GM18502 (cell line): ENCODE data around the gene DEUP1.
A peak's percentile ranks its signal among the peaks of the same experiment; 100 is the strongest.
"Not testable (repeated sequence)": the region's sequence is repeated elsewhere in the genome, so short reads cannot be mapped to it uniquely, and the experiment has no call there.

Source experiments
- ATAC-seq: cut with Tn5 transposase; IDR thresholded peaks from one replicate; pipeline ENCODE4 v1.9.1; 2021; ENCODE audit warnings: mild to moderate bottlenecking; ENCODE audit not compliant: unreplicated experiment, poor library complexity

The DEUP1 gene, protein sequence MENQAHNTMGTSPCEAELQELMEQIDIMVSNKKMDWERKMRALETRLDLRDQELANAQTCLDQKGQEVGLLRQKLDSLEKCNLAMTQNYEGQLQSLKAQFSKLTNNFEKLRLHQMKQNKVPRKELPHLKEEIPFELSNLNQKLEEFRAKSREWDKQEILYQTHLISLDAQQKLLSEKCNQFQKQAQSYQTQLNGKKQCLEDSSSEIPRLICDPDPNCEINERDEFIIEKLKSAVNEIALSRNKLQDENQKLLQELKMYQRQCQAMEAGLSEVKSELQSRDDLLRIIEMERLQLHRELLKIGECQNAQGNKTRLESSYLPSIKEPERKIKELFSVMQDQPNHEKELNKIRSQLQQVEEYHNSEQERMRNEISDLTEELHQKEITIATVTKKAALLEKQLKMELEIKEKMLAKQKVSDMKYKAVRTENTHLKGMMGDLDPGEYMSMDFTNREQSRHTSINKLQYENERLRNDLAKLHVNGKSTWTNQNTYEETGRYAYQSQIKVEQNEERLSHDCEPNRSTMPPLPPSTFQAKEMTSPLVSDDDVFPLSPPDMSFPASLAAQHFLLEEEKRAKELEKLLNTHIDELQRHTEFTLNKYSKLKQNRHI

DNA sequence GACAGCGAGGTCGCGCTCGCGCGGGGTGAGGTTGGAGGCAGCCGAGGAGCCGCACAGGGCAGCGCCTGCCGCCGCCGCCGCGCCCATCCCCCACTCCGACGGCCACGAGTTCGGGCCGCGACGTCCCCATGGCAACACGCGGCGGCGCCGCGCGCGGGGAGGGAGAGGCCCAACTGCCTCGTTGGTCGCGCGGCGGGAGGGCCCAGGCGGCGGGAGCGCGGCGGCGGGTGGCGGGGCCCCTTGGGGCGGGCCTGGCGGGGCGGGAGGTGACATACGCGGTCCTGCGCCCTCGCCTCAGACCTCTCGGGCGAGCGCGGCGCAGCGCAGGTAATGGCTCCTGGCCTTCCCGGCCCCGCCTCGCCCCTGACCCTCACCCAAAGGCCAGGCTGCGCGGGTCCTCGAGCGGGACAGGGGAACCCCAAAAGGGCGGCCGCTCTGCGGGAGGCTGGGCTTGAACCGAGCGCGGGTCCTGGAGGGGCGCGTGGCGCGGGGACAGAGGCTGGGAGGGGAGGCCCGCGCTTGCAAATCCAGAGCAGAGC lies at the start of gene DEUP1:
DEUP1 (plus strand) TSS at position 297 of the 539 bp plus-strand sequence. CDS start 1,518 bp downstream, outside the sequence.
- ATAC-seq = peak; percentile 74

DNA sequence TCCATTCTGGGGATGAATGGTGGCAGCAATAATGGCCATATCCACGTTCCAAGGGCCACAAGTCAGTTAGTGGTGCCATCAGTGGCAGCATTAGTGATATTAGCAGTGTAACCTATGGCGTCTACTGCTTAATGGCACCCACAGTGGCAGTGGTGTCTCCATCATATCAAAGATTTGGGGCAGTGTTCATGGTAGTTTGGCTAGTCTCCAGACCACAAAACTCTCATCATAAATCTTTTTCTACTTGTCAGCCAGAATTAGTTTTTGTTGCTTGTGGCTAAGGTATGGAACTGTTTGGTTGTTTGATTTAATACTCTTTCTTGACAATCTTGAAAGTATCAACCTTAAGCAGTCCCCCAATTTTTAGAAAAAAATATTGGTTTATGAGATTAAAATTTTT lies 45.1 kb upstream of the DEUP1 start:
- ATAC-seq = no peak

DNA sequence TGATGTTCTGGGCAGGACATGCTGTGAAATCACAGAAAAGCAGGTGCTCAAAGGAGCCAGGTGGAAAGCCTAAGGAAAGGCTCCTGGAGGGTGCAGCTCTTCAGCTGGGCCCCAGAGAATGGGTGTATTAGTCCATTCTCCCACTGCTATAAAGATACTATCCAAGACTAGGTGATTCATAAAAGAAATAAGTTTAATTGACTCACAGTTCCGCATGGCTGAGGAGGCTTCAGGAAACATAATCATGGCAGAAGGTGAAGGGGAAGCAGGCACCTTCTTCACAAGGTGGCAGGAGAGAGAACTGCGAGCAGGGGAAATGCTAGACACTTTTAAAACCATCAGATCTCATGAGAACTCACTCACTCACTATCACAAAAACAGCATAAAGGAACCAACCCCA lies 43.1 kb upstream of the DEUP1 start:
- ATAC-seq = no peak

DNA sequence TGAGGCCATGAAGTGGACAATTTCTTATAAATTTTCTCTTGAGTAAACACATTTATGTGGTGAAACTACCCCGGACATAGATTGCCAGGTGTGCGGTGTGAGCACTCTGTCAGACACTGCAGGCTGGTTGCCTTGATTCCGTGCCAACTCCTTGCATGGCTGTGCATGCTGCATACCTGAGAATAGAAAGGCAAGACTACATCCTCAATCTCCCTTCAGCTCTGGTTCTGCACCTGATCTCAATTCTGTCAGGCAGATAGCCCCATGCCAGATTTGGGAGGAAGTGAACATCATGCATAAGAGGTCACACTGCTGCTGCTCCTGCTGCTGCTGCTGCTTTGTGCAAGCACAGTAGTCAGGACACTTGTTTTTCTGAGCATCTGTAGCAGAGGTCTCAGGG lies 42.5 kb upstream of the DEUP1 start:
- peak; percentile 68 for ATAC-seq

DNA sequence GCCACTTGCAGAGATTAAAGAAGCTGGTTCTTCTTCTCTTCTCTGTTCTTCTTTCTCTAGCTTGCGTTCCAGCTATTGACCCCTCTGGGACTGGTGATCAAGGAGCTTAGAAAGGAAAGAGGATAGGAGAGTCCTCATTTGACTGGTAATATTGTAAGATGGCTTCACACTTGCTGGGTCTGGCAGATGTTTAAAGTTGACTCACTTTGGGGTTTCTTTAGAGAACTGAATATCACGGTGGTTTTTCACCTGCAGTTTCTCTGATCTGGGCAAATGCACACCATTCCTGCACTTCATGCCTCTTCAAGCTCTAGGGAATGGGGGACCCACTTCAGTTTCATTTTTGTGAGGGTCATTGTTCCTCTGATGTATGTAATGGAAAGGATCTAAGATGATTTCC lies 41.8 kb upstream of the DEUP1 start:
- ATAC-seq = peak; percentile 71

DNA sequence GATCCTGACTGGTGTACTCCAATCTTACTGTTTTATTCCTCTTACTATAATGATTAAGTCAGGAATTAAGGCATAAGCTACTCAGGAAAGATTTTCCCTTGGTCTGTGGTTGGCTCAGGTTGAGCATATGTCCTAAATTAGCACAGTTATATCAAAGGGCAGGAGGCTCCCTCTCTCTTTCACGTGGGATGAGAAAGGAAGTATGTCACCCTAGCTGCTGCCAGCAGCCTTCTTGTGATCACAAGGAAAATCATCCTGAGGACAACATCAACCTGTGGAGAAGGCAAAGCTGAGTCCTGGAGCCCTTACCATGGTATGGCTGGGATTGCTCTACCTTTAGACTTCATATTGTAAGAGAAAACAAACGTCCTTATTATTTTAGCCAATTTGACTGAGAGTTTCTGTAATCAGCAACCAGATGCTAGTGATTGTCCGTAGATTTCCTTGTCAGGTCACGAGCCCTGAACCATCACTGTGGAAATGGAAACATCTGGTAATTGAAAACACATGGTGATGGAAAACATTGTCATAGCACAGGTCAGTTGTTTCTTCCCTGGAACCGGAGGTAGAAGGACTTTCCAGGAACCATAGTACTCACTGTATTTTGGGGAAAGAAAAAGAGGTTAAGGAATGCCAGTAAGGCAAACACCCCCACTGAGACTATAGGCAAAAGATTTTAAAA lies 40.6 kb upstream of the DEUP1 start:
- ATAC-seq = no peak

DNA sequence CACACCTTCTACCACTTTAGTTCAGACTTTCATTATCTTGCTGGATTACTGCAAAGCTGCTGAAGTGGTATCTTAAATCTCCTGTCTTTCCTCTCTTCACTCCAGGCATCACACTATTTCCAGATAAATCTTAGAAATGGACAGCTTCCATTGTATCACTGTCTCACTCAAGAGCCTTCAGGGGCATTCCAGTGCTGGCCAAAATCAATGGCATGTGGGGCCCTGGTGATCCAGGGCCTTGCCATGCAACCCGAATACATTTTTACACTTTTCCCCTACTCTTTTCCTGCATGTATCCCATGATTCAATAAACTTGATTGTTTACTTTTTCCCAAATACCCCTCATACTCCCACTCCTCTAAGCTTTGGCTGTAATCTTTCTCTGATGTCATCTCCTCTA lies 39.4 kb upstream of the DEUP1 start:
- no peak for ATAC-seq

DNA sequence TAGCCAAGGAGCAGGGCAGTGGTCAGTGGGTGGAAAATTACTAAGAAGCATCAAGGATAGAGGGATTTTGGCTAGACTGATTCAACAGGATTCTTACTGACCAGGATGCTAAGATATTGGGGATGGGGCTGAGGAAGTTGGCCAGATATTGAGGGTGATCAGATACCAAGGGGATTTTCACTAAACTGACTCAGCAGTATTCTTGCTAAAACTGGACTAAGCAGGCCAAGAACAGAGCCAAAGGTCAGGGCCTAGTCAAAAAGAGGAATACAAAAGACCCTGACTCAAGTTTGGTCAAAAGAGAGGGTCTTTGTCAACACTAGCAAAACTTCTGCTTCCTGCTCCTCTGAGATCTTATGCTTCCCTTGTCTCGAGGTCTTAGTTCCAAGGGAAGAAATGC lies 38.6 kb upstream of the DEUP1 start:
- no peak for ATAC-seq

DNA sequence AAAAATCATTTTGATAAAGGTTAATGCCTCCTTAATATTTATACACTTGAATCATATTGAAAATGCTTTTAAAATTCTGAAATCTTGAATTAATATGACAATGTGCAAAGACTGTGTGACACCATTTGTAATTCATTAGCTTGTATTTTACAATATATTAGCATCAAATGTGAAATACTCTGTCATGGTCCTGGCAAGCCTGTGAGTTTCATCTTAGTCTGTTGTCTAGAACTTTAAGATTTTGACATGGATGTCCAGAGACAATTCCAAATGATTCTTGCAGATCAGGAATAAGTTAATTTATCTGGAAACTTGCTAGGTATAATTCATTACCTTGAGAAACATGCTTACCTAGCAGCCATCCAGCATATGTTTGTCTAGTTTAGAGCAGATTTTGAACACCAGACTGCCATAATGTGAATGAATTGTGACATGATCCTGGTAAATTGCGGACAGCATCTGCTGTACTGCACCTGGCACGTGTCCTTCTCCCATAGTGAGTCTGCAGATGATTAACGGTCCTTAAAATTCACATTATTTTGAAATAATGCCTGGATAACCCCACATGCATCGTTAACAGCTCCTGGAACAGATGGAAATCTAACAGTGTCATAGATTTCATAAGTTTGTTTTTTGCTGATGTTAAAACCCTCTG lies 34.5 kb upstream of the DEUP1 start:
- no peak for ATAC-seq

DNA sequence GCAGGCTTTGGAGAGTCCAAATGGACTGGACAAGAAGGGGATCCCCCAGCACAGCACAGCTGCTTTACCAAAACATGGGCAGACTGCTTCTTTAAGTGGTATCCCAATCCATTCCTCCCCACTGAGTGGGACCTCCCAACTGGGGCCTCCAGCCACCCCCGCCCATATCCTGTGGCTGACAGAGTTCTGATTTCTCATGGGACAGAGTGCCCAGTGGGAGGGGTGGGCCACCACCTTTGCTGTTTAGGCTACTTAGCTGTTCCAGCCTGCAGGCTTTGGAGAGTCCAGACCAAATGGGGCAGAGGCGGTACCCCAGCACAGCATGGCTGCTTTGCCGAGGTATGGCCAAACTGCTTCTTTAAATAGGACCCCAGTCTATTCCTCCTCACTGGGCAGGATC lies 26.9 kb upstream of the DEUP1 start:
- ATAC-seq = no peak

DNA sequence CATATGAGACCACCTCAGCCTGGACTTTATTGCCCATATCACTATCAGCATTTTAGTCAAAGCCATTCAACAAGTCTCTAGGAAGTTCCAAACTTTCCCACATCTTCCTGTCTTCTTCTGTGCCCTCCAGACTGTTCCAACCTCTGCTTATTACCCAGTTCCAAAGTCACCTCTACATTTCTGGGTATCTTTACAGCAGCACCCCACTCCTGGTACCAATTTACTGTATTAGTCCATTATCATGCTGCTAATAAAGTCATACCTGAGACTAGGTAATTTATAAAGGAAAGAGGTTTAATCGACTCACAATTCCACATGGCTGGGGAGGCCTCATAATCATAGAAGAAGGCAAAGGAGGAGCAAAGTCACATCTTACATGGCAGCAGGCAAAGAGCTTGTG lies 16.1 kb upstream of the DEUP1 start:
- ATAC-seq = not testable (repeated sequence)

DNA sequence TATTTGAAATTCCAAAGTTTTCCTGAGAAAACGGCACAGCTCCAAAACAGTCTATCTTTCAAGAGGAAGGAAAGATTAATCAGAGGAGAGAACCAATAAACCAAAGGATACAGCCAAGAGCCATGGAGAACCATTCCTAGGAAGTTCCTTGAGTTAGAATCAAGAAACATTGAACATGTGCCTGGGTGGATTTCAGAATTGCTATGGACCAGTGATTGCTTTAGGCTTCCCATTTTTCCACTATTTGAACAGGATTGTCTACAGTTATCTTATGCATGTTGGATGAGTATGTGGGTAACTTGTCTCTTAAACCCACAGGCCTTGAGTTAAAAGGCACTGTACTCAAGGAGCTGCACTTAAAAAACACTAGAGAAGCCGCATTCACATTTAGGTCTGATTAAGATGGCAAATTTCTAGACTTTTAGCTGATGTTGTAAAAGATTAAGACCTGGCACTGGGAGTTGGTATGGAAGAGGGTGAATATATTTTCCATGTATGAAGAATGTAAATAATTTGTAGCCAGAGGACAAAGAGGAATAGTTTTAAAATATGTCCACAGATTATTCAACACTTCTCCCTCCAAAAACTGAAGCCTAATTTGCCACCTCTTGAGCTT lies 11.2 kb upstream of the DEUP1 start:
- ATAC-seq = no peak

DNA sequence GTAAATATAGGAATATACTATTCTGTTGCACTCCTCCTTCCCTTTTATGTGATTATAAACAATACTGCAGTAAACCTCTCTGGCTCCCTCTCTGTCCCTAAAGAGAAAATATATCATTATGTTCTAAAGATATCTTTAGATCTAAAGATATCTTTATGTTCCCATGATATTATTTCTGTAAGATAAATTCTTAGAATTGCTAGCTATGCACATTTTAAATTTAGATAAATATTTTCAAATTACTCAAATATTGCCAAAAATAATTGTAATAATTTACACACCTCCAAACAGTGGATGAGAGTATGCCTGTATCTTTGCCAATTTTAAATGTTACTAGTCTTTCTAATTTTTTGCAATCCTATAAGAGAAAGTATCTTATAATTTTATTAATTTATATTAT lies 10.3 kb upstream of the DEUP1 start:
- ATAC-seq = no peak

DNA sequence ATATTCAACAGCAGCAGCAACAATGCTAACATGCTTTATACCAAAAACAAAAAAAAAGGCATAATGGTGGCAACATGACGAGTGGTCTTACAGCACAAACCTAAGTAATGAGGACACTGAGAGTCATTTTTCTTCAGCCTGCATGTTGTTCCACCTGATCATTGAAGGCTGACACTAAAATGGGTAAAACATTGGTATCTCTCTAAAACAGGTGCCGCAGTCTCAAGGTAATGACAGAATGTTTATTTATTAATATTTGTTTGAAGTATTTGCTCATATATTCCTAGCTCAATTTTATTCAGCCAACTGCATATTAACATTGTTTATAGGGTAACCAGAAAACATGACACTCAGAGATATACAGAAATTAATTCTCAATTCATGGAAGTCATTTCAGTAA lies 8.3 kb upstream of the DEUP1 start:
- no peak for ATAC-seq

DNA sequence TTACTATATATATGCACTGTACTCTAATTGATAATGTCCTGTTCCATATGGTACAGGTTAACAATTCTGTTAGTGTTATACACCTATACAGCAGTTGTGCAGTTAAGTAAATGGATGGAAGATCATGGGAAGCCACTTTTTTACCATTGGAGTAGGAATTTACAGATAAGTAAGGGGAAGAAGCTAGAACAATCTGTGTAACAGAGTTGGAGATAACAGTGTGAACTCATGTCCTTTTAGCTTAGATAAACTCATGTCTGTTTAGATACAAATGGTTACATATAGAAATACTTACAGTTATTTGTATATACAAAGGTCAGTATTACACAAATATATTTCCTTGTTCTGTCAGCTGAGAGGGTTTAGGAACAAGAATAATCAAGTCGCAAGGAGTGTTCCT lies 6.8 kb upstream of the DEUP1 start:
- ATAC-seq = no peak

DNA sequence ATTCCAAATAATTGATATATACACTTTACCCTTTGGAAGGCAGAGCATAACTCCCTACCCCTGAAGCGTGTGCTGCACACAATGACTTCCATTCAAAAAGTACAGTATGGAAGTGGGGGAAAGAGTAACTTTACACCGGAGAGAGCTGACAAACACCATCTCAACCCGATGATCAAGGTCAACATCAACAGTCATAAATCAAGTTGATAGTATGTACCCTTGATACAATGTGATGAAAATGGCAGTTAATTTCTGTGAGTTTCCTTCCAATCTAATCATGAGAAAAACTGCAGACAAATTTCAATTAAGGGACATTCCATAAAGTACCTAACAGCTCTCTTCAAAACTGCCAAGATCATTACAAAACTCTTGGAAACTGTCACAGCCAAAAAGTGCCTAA lies 6.0 kb upstream of the DEUP1 start:
- no peak for ATAC-seq

DNA sequence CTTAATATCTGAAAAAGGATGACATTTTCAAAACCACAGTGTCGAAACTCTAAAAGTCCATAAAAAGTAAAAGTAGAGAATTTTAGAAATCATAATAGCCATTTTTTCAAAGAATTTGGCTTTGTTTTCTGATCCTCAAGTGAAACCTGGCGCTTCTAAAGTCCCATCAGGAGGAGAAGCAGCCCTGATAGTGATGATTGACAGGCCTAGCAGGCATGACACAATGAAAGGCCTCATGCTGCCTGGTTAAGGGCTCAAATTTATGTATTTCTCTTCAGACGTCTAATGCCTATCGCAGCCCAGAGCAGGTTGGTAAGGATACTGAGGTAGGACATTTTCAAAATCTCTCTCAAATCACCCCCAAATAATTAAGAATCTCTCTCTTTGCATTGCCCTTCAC lies 3.9 kb upstream of the DEUP1 start:
- no peak for ATAC-seq

DNA sequence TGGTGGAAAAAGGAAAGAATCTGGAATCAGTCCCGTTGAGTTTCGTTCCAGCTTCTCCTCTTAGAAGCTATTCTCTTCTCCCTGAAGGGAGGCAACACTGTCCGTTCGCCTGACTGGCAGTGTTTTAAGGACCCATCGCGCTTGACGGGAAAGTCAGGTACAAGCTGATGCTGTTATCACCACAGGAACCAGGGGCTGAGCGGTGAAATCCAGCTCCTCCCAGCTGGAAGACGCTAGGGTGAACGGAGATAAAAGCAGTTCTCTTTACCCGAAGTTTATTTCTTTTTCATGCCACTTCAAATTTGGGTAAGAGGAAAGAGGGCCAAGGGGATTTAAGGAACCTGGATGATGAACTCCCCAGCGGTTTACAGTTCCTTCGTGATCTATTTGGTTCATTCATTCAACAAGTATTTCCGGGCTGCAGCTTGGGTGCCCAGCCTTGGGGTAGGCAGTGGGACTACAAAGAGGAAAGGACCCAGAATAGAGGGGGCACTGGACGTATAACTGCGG lies 551 bp upstream of the DEUP1 start:
- no peak for ATAC-seq

DNA sequence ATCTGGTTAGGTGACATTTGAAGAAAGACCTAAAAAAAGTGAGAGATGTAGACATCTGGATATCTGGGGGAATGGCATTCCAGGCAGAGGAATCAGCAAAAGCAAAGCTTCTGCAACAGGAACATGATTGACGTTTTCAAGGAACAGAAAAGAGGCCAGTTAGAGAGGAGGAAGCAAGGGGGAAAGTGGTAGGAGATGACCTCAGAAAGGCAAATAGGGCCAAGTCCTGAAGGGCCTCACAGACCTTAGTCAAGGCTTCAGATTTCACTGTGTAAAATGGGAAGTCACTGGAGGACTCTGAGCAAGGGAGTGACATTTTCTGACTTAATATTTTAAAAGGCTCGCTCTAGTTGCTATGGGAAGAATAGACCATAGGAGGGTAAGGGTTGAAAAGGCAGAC lies 9.7 kb downstream of the DEUP1 start:
- no peak for ATAC-seq

DNA sequence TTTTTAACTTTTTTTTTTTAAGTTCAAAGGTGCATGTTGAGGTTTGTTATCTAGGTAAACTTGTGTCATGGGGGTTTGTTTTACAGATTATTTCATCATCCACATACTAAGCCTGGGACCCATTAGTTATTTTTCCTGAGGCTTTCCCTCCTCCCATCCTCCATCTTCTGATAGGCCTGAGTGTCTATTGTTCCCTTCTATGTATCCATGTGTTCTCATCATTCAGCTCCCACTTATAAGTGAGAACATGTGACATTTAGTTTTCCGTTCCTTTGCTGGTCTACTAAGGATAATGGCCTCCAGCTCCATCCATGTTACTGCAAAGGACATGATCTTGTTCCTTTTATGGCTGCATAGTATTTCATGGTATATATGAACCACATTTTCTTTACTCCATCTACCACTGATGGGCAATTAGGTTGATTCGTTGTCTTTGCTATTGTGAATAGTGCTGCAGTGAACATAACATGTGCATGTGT lies 14.4 kb downstream of the DEUP1 start:
- no peak for ATAC-seq
